Measurements from ENCODE around the gene CKM. TPM values are rescaled to one million over a fixed set of nuclear protein-coding genes. Genes with fewer than 3 reads are reported as not detected.

CKM gene
- total RNA-seq, 1 experiment from 2014 or later, result not detected

- no peak overlapping the region for H3K4me3 Mint-ChIP-seq (ENCODE audit: unreplicated experiment)
- H3K9me3 ChIP-seq, result no peaks in the 10 kb centered on the region
- peaks cover 7% of the 10 kb centered on the region for H3K4me1 Mint-ChIP-seq (ENCODE audit: low read depth, unreplicated experiment)
- CTCF ChIA-PET, result no interaction called here
- H3K9me3 Mint-ChIP-seq (ENCODE audit: unreplicated experiment), result no peaks in the 10 kb centered on the region
- POLR2A ChIA-PET, result no interaction called here
- no peaks in the 10 kb centered on the region for H3K27me3 ChIP-seq (replicated peaks; ENCODE audit: control insufficient read depth, insufficient read depth, low read length)
- H3K4me3 ChIP-seq (ENCODE audit: low read depth, low read length), result peak overlapping the region; percentile 66
- TF ChIP-seq, protein P1, sequence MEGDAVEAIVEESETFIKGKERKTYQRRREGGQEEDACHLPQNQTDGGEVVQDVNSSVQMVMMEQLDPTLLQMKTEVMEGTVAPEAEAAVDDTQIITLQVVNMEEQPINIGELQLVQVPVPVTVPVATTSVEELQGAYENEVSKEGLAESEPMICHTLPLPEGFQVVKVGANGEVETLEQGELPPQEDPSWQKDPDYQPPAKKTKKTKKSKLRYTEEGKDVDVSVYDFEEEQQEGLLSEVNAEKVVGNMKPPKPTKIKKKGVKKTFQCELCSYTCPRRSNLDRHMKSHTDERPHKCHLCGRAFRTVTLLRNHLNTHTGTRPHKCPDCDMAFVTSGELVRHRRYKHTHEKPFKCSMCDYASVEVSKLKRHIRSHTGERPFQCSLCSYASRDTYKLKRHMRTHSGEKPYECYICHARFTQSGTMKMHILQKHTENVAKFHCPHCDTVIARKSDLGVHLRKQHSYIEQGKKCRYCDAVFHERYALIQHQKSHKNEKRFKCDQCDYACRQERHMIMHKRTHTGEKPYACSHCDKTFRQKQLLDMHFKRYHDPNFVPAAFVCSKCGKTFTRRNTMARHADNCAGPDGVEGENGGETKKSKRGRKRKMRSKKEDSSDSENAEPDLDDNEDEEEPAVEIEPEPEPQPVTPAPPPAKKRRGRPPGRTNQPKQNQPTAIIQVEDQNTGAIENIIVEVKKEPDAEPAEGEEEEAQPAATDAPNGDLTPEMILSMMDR (IDR thresholded peaks at IDR 0.05; ENCODE audit: insufficient read depth in 1 of 2, low read depth in 1 of 2, low read length in 1 of 2, severe bottlenecking in 1 of 2, unreplicated experiment in 1 of 2), result no peak
- BruUV-seq (replicated peaks), result no TSS peak
- H3K36me3 Mint-ChIP-seq (ENCODE audit: insufficient read depth, unreplicated experiment), result peaks cover 3% of the 10 kb centered on the region
- no peak overlapping the region for H3K27ac Mint-ChIP-seq (ENCODE audit: unreplicated experiment)
- peak in 1 of 2 experiments; percentile 39 for DNase-seq
- no peaks in the 10 kb centered on the region for H3K36me3 ChIP-seq (ENCODE audit: control insufficient read depth, insufficient read depth, low read length)
- intact Hi-C loops (cut with micrococcal nuclease; ENCODE audit: unreplicated experiment), result no loop called here
- peaks cover 6% of the 10 kb centered on the region; the same call in 1 of the 2 replicates for H3K4me1 ChIP-seq
- no peaks in the 10 kb centered on the region for H3K27me3 Mint-ChIP-seq (ENCODE audit: insufficient read depth, unreplicated experiment)
These were observed 18.3 kb upstream of the CKM start for GRCh38 chr19:45340899-45341453.

DNA sequence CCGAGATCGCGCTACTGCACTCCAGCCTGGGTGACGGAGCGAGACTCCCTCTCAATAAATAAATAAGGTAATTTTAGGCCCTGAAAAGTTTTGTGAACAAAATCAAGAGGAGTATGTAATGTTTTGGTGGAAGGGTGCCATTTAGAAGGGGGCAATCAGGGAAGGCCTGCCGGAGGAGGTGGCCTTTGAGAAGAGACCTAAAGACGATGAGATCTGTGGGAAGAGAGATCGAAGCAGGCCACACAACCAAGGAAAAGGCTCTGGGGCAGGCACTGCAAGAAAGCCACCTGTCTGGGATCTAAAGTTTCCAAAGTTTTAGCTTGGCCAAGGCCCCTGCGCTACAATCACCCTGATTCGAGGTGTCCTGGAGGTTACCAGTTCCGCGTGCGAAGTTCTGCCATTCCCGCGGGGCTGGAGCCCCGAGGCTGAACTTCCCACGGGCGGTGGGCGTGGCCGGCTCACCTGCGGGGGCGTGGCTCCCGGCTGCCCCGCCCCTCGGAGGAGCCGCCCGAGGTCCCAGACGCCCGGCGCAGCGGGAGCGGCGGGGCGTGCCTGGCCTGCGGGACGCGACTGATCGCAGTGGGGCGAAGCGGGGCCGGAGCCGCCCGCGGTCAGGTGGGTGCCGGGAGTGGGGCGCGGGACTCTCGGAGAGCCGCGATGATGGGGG is 17.7 kb upstream of the CKM start, which contains the start of gene KLC3:
KLC3 (plus strand) TSS at position 519 of the 667 bp plus-strand sequence. CDS start 4,792 bp downstream, outside the sequence.
- Histone ChIP-seq H3K4me1 (peaks cover 5% of the 10 kb centered on the region; the same call in 1 of the 2 replicates), H3K36me3 (ENCODE audit: control insufficient read depth, insufficient read depth, low read length) (no peaks in the 10 kb centered on the region), H3K27me3 (replicated peaks; ENCODE audit: control insufficient read depth, insufficient read depth, low read length) (no peaks in the 10 kb centered on the region), H3K4me3 (ENCODE audit: low read depth, low read length) (peak within 1 kb of the TSS; percentile 66), H3K9me3 (no peaks in the 10 kb centered on the region)
- intact Hi-C loops (cut with micrococcal nuclease; ENCODE audit: unreplicated experiment), result no loop called here
- peaks cover 6% of the 10 kb centered on the region for H3K4me1 Mint-ChIP-seq (ENCODE audit: low read depth, unreplicated experiment)
- H3K9me3 Mint-ChIP-seq (ENCODE audit: unreplicated experiment), result no peaks in the 10 kb centered on the region
- no peak within 1 kb of the TSS for H3K4me3 Mint-ChIP-seq (ENCODE audit: unreplicated experiment)
- TF ChIP-seq, protein P1 (IDR thresholded peaks at IDR 0.05; ENCODE audit: insufficient read depth in 1 of 2, low read depth in 1 of 2, low read length in 1 of 2, severe bottlenecking in 1 of 2, unreplicated experiment in 1 of 2), result no peak
- no peaks in the 10 kb centered on the region for H3K27me3 Mint-ChIP-seq (ENCODE audit: insufficient read depth, unreplicated experiment)
- CTCF ChIA-PET, result no interaction called here
- DNase-seq, result peak; percentile 68 to 84
- BruUV-seq (replicated peaks), result no TSS peak
- no peak within 1 kb of the TSS for H3K27ac Mint-ChIP-seq (ENCODE audit: unreplicated experiment)
- H3K36me3 Mint-ChIP-seq (ENCODE audit: insufficient read depth, unreplicated experiment), result no peaks in the 10 kb centered on the region
- POLR2A ChIA-PET, result no interaction called here

- CTCF ChIA-PET, result interaction anchor here (1.7 kb wide), 1 partner anchor 161 kb away, joined by 6 read pairs; the partner anchor contains the start of genes BLOC1S3 and TRAPPC6A
- Mint-ChIP-seq H3K36me3 (ENCODE audit: insufficient read depth, unreplicated experiment) (no peaks in the 10 kb centered on the region), H3K4me3 (ENCODE audit: unreplicated experiment) (no peak overlapping the region), H3K9me3 (ENCODE audit: unreplicated experiment) (no peaks in the 10 kb centered on the region), H3K27me3 (ENCODE audit: insufficient read depth, unreplicated experiment) (no peaks in the 10 kb centered on the region), H3K27ac (ENCODE audit: unreplicated experiment) (no peak overlapping the region), H3K4me1 (ENCODE audit: low read depth, unreplicated experiment) (no peaks in the 10 kb centered on the region)
- no peaks in the 10 kb centered on the region for H3K9me3 ChIP-seq
- no peak overlapping the region for H3K4me3 ChIP-seq (ENCODE audit: low read depth, low read length)
- POLR2A ChIA-PET, result no interaction called here
- H3K4me1 ChIP-seq, result no peaks in the 10 kb centered on the region
- BruUV-seq (replicated peaks), result no TSS peak
- DNase-seq, result no peak
- H3K36me3 ChIP-seq (ENCODE audit: control insufficient read depth, insufficient read depth, low read length), result no peaks in the 10 kb centered on the region
- intact Hi-C loops (cut with micrococcal nuclease; ENCODE audit: unreplicated experiment), result loop anchor here (2.0 to 5.0 kb wide), 3 partner anchors 87 to 179 kb away; partner anchors contain the start of genes BLOC1S3, MARK4, NKPD1 and TRAPPC6A
- H3K27me3 ChIP-seq (replicated peaks; ENCODE audit: control insufficient read depth, insufficient read depth, low read length), result no peaks in the 10 kb centered on the region
- TF ChIP-seq, protein P1 (IDR thresholded peaks at IDR 0.05; ENCODE audit: insufficient read depth in 1 of 2, low read depth in 1 of 2, low read length in 1 of 2, severe bottlenecking in 1 of 2, unreplicated experiment in 1 of 2), result no peak
These were observed 17.0 kb upstream of the CKM start for GRCh38 chr19:45339629-45340028.
